Embryonic facial prominence (tissue), 1 donor: ENCODE results near the gene AMY2A.
"Not testable (repeated sequence)": the region's sequence is repeated elsewhere in the genome, so short reads cannot be mapped to it uniquely, and the experiment has no call there.

Experiments
- DNase-seq: peaks from one replicate; pipeline ENCODE4 v3.0.0-alpha.2; 2016; ENCODE audit errors: extremely low spot score

Gene AMY2A

DNA sequence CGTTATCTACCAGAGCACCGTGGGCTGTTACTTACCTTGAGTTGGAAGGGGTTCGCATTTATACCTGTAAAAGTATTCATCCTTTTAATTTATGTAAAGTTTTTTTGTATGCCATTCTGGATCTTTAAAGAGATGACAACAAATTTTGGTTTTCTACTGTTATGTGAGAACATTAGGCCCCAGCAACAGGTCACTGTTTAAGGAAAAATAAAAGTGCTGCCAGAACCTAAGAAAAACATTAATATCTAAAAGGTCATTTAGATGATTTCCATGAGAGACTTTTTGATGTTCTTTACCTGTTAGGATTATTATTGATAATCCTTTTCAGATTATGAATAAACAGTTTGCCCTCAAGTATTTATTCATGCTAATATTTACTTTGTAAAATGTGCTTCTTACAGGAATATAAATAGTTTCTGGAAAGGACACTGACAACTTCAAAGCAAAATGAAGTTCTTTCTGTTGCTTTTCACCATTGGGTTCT is at the start of gene AMY2A:
TSS of gene AMY2A (plus strand) at position 434 of the 484 bp plus-strand sequence. CDS start at position 448, 14 bp downstream.
- DNase-seq, result not testable (repeated sequence)

DNA sequence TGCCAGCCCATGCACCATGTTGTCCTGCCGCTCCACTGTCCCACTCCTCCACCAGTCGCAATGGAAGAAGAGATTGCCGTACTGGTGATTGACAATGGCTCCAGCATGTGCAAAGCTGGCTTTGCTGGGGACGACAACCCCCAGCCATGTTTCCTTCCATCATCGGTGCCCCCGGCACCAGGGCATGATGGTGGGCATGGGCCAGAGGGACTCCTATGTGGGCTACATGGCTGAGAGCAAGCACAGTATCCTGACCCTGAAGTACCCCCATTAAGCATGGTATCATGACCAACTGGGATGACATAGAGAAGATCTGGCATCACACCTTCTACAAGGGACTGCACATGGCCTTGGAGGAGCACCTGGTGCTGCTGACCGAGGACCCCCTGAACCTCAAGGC is 47.7 kb upstream of the AMY2A start:
- DNase-seq, result no peak

DNA sequence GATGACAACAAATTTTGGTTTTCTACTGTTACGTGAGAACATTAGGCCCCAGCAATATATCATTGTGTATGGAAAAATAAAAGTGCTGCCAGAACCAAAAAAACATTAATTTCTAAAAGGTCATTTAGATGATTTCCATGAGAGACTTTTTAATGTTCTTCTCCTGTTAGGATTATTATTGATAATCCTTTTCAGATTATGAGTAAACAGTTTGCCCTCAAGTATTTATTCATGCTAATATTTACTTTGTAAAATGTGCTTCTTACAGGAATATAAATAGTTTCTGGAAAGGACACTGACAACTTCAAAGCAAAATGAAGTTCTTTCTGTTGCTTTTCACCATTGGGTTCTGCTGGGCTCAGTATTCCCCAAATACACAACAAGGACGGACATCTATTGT is 45.9 kb upstream of the AMY2A start, which contains the start of gene AMY2B:
TSS of gene AMY2B (plus strand) at position 301 of the 400 bp plus-strand sequence. CDS start at position 315, 14 bp downstream.
- DNase-seq, result not testable (repeated sequence)

DNA sequence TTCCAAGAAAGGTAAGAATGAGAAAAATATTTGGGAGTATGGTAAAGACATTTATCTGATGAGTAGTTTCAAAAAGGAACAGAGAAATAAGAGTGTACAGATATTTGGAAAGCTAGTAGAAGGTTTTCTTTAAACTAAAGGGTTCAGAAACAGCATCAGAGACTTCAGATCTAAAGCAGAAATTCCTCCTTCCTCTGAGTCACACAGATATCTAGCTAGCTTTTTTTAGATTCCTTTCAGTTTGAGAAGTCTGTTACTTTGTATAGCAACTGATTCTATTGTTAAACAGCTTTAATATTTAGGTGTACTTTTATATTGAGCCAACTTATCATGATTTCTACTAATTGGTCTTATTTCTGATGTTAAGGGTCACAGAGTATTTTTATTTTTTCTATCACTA is 41.2 kb upstream of the AMY2A start:
- no peak for DNase-seq

GRCh38 chr1:103576784-103577183 is 40.4 kb upstream of the AMY2A start:
- not testable (repeated sequence) for DNase-seq

GRCh38 chr1:103582464-103582863 is 34.8 kb upstream of the AMY2A start:
- no peak for DNase-seq

- DNase-seq, result no peak
Observed at GRCh38 chr1:103583887-103584286, 33.3 kb upstream of the AMY2A start.

- DNase-seq, result no peak
Observed at GRCh38 chr1:103584537-103584936, 32.7 kb upstream of the AMY2A start.

DNA sequence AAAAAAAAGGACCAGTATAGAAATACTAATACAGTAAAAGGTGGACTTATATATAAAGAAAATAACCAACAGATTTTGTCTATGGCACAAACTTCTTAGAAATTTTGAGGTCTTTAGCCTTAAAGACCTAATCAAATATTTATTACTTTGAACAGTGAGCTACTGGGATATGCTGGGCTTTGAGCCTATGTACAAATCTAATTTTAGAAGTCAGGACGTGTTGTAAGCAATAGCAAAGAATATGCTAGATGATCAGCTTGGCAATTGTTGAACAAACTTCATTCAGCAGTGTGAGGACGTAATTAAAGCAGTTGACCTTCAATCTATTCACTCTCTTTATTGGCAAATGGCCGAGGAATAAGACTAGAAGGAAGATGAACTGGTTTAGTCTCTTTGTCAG is 14.5 kb upstream of the AMY2A start:
- not testable (repeated sequence) for DNase-seq

DNA sequence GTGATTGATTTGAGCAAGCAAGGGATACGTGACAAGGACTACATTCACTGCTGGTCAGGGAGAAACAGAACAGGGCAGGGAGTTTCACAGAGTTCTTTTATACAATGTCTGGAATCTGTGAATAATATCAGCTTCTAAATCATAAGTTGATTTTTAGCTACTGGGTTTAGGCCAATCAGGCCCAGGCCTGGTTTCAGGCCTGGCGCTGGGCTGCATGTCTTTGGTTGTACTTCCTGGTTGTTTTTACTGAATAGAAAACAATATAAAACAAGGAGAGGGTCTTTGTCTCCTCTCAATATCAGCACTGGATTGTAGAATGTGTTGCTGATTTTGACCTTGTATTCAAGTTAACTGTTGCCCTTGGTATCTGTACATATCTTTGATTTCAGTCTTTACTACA is 865 bp upstream of the AMY2A start:
- no peak for DNase-seq

GRCh38 chr1:103627436-103627835 is 10.2 kb downstream of the AMY2A start:
- not testable (repeated sequence) for DNase-seq

DNA sequence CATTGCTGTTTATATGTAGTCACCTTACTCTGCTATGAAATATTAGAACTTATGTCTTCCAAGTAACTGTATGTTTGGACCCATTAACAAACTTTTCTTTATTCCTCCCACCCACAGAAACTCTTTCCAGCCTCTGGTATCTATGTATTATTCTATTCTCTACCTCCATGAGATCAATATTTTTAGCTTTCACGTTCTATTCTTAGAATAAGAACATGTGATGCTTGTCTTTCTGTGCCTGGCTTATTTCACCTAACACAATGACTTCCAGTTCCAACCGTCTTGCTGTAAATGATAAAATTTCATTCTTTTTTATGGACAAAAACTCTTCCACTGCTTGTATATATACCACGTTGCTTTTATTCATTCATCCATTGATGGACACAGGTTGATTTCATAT is 24.0 kb downstream of the AMY2A start:
- not testable (repeated sequence) for DNase-seq

- DNase-seq, result not testable (repeated sequence)
Observed at GRCh38 chr1:103643908-103644307, 26.7 kb downstream of the AMY2A start.

DNA sequence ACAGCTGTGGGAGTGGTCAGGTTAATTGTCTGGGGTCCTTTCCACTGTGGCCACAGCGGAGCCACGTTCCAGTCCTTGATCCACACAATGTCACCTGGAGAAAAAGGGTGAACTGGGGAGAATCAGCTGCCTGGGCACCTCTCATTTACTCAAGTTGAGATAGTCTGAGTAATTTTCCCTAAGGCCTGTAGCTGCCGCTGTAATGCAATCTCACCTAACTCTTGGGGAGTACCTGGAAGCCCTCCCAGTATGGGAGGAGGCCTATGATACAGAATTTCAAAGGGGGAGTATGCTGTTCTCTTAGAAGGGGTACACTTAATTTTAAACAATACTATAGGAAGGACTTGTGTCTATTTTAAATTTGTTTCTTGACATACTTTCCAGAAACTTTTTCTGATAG is 33.1 kb downstream of the AMY2A start:
- not testable (repeated sequence) for DNase-seq

- DNase-seq, result not testable (repeated sequence)
Observed at GRCh38 chr1:103650889-103651288, 33.7 kb downstream of the AMY2A start.

- not testable (repeated sequence) for DNase-seq
Observed at GRCh38 chr1:103654133-103654532, 36.9 kb downstream of the AMY2A start.

- not testable (repeated sequence) for DNase-seq
Observed at GRCh38 chr1:103655460-103655859, 38.2 kb downstream of the AMY2A start, which contains the start of gene AMY1A. Gene AMY1A (plus strand): TSS chr1:103655760. CDS start chr1:103656331, 571 bp downstream.
